DOHH2 (cell line): ENCODE data around the gene EIPR1.

Experiments used
- H3F3A ChIP-seq: fragments of 200-600 bp; sonication (generic), shearing (Covaris generic); 2 replicates; pipeline ENCODE4 v1.6.0; 2016; ENCODE audit warnings: antibody characterized with exemption, mild to moderate bottlenecking; ENCODE audit not compliant: control insufficient read depth, insufficient read depth
- H3K27ac ChIP-seq: fragments of 200-600 bp; sonication (generic); 2 replicates; pipeline ENCODE4 v1.5.1; 2014; ENCODE audit warnings: low read depth, mild to moderate bottlenecking, low read length, moderate library complexity
- H3K27me3 ChIP-seq: fragments of 200-600 bp; sonication (generic); 2 replicates; pipeline ENCODE4 v1.6.1; 2014; ENCODE audit warnings: mild to moderate bottlenecking, low read length, mixed read lengths; ENCODE audit not compliant: control insufficient read depth
- H3K36me3 ChIP-seq: fragments of 200-600 bp; sonication (generic); 2 replicates; pipeline ENCODE4 v1.6.1; 2014; ENCODE audit warnings: mild to moderate bottlenecking, low read length, moderate library complexity, mixed read lengths; ENCODE audit not compliant: control insufficient read depth
- H3K4me1 ChIP-seq: fragments of 200-600 bp; sonication (generic); 2 replicates; pipeline ENCODE4 v1.6.1; 2014; ENCODE audit warnings: mild to moderate bottlenecking, low read length, mixed read lengths; ENCODE audit not compliant: control insufficient read depth
- H3K4me2 ChIP-seq: fragments of 200-600 bp; sonication (generic); 2 replicates; pipeline ENCODE4 v1.6.0; 2014; ENCODE audit warnings: mild to moderate bottlenecking, low read length, moderate library complexity
- H3K4me3 ChIP-seq: fragments of 200-600 bp; sonication (generic); 2 replicates; pipeline ENCODE4 v1.5.1; 2014; ENCODE audit warnings: mild to moderate bottlenecking, low read length, mixed read lengths
- H3K79me2 ChIP-seq: fragments of 200-600 bp; sonication (generic); 2 replicates; pipeline ENCODE4 v1.6.1; 2014; ENCODE audit warnings: mild to moderate bottlenecking, low read length, mixed read lengths; ENCODE audit not compliant: control insufficient read depth
- H3K9me2 ChIP-seq: fragments of 200-600 bp; sonication (generic); replicated peaks from 2 replicates; pipeline ENCODE4 v1.6.1; 2014; ENCODE audit warnings: mild to moderate bottlenecking, low read length, mixed read lengths; ENCODE audit not compliant: control insufficient read depth
- H3K9me3 ChIP-seq: fragments of 200-600 bp; sonication (generic); 2 replicates; pipeline ENCODE4 v1.6.1; 2014; ENCODE audit warnings: antibody characterized with exemption, low read length, mixed read lengths; ENCODE audit not compliant: control insufficient read depth, insufficient read depth
- H4K20me1 ChIP-seq: fragments of 200-600 bp; sonication (generic); 2 replicates; pipeline ENCODE4 v1.6.0; 2014; ENCODE audit warnings: low read depth, mild to moderate bottlenecking, antibody characterized with exemption, low read length, moderate library complexity; ENCODE audit not compliant: control insufficient read depth, insufficient read depth
- CTCF ChIP-seq: fragments of 200-600 bp; sonication (generic); IDR thresholded peaks from one replicate; pipeline ENCODE4 v1.5.1; 2014; ENCODE audit warnings: antibody characterized with exemption, mild to moderate bottlenecking, low read depth, low read length; ENCODE audit not compliant: poor library complexity, severe bottlenecking
- EZH2phosphoT487 ChIP-seq: fragments of 200-600 bp; sonication (generic); IDR thresholded peaks from 2 replicates; pipeline ENCODE4 v1.6.1; 2017; ENCODE audit warnings: borderline replicate concordance, mild to moderate bottlenecking, antibody characterized with exemption, low read length, moderate library complexity, mixed read lengths

Gene EIPR1

GRCh38 chr2:3398857-3399256, 21.2 kb upstream of the EIPR1 start:
- no peaks in the 10 kb centered on the region for H3K9me2 ChIP-seq
- H3F3A ChIP-seq, result no peaks in the 10 kb centered on the region; the same call in 1 of the 2 replicates
- peaks cover 13% of the 10 kb centered on the region for H3K4me1 ChIP-seq
- no peaks in the 10 kb centered on the region for H3K27me3 ChIP-seq
- peaks cover 42% of the 10 kb centered on the region for H3K79me2 ChIP-seq
- no peak for TF ChIP-seq CTCF
- TF ChIP-seq EZH2phosphoT487, result no peak
- H3K4me2 ChIP-seq, result no peak overlapping the region
- H3K4me3 ChIP-seq, result no peak overlapping the region
- no peak overlapping the region for H3K27ac ChIP-seq
- peaks cover 19% of the 10 kb centered on the region; the same call in 1 of the 2 replicates for H3K9me3 ChIP-seq
- H3K36me3 ChIP-seq, result peaks cover 70% of the 10 kb centered on the region
- H4K20me1 ChIP-seq, result no peaks in the 10 kb centered on the region

GRCh38 chr2:3396920-3397559, 19.4 kb upstream of the EIPR1 start:
- Histone ChIP-seq H3K36me3 (peaks cover 72% of the 10 kb centered on the region), H3K79me2 (peaks cover 49% of the 10 kb centered on the region)

GRCh38 chr2:3392216-3392615, 14.6 kb upstream of the EIPR1 start:
- Histone ChIP-seq H3K9me3 (peaks cover 19% of the 10 kb centered on the region; the same call in 1 of the 2 replicates), H3K36me3 (peaks cover 82% of the 10 kb centered on the region)

More at GRCh38 chr2:3396920-3397559, 19.4 kb upstream of the EIPR1 start:
- Histone ChIP-seq H3K9me2 (no peaks in the 10 kb centered on the region), H3F3A (no peaks in the 10 kb centered on the region; the same call in 1 of the 2 replicates), H3K4me3 (no peak overlapping the region), H3K4me2 (no peak overlapping the region), H3K4me1 (no peaks in the 10 kb centered on the region), H4K20me1 (no peaks in the 10 kb centered on the region), H3K9me3 (peaks cover 19% of the 10 kb centered on the region; the same call in 1 of the 2 replicates), H3K27me3 (no peaks in the 10 kb centered on the region), H3K27ac (no peak overlapping the region)
- no peak for TF ChIP-seq EZH2phosphoT487
- no peak for TF ChIP-seq CTCF

More at GRCh38 chr2:3392216-3392615, 14.6 kb upstream of the EIPR1 start:
- no peaks in the 10 kb centered on the region; the same call in 1 of the 2 replicates for H3F3A ChIP-seq
- peaks cover 58% of the 10 kb centered on the region for H3K79me2 ChIP-seq
- H3K27me3 ChIP-seq, result no peaks in the 10 kb centered on the region
- no peaks in the 10 kb centered on the region for H3K9me2 ChIP-seq
- H3K27ac ChIP-seq, result no peak overlapping the region
- TF ChIP-seq CTCF (no peak), EZH2phosphoT487 (no peak)
- H3K4me2 ChIP-seq, result no peak overlapping the region
- H3K4me3 ChIP-seq, result no peak overlapping the region
- H4K20me1 ChIP-seq, result no peaks in the 10 kb centered on the region
- no peaks in the 10 kb centered on the region for H3K4me1 ChIP-seq
